Sigmoid colon (tissue), 4 donors: ENCODE results near the gene DACT3.

ENCODE experiments used
- CTCF ChIP-seq, 4 experiments: fragments of 450-650 bp in 3 of 4; fragments of 200-600 bp in 1 of 4; IDR thresholded peaks; one replicate each; pipeline ENCODE4 v1.5.1; 2016 to 2019; ENCODE audit warnings: antibody characterized with exemption in 4 of 4, mild to moderate bottlenecking in 3 of 4, moderate library complexity in 2 of 4
- EP300 ChIP-seq, 4 donors: sonication (generic); formaldehyde crosslinking; IDR thresholded peaks; one replicate each; pipeline ENCODE4 v1.6.1; 2017; ENCODE audit warnings: antibody characterized with exemption in 4 of 4
- POLR2A ChIP-seq, 2 donors: fragments of 450-650 bp; IDR thresholded peaks; one replicate each; pipeline ENCODE4 v1.6.1; 2016; ENCODE audit warnings: antibody characterized with exemption in 2 of 2, mild to moderate bottlenecking in 2 of 2, moderate library complexity in 2 of 2
- POLR2AphosphoS5 ChIP-seq, 4 donors: sonication (generic); formaldehyde crosslinking; IDR thresholded peaks; one replicate each; pipeline ENCODE4 v1.6.1; 2017; ENCODE audit warnings: antibody characterized with exemption in 4 of 4

GRCh38 chr19:46618670-46619231, 42.2 kb downstream of the DACT3 start:
- TF ChIP-seq CTCF (IDR thresholded peaks at IDR 0.05), result no peak
- TF ChIP-seq POLR2A (IDR thresholded peaks at IDR 0.05), result no peak
- TF ChIP-seq EP300 (IDR thresholded peaks at IDR 0.05), result no peak
- no peak for TF ChIP-seq POLR2AphosphoS5 (IDR thresholded peaks at IDR 0.05)
